HK-2 (cell line): ENCODE data around the gene TSHZ2.
"Not testable (repeated sequence)": the region's sequence is repeated elsewhere in the genome, so short reads cannot be mapped to it uniquely, and the experiment has no call there.

ENCODE experiments used
- DNase-seq: peaks from one replicate; pipeline ENCODE4 v3.0.0-alpha.2; 2018; ENCODE audit not compliant: unreplicated experiment

The TSHZ2 gene

DNA sequence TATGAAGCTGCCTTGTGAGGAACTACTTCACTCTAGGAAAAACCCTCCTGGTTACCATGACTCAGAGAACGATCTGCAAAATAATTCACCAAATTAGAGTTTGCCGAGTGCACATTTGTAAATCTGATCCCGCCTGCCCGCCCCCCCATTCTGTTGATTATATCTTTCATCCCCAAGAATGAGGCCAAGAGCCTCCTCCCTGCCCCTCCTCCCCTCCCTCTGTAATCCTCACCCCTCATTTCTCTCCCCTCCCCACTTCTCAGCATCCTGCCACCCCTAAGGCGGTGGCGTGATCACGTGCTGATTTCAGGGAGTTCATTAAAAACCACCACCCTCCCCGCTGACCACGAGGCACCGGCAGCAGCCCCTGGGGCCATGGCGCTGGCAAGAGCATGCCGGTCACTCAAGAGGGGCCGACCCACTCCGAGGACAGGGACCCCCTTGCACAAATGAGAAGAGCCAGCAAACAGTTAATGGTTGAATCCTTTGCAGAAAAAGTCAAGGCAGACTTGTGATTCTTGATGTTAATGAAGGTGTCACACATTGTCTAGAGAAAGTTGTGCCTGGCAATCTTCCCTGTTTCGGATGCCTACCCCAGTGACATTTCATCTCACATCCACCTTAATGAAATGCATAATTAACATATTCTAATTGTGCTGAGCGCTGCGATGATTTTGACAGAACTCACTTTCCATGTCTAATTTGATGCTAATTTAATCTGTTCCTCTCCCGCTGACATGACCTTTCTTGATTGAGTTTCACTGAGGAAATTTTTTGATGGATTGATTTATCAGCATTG lies 373.6 kb downstream of the TSHZ2 start:
- DNase-seq: no peak

DNA sequence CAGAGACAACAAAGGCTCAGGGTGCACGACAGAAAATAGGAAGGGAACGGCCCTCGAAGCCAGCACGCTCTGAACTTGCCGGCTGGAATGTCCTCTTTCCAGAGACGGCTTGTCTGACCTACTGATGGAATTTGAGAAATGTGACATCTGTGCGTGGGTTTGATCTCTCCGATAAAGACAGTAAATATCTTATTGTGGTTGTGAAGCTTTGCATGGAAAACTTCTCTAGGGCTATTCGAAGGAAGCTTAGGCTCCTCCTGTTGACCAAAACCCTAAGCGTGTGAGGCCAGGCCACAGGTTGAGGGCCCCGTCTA lies 374.1 kb downstream of the TSHZ2 start:
- DNase-seq: no peak

DNA sequence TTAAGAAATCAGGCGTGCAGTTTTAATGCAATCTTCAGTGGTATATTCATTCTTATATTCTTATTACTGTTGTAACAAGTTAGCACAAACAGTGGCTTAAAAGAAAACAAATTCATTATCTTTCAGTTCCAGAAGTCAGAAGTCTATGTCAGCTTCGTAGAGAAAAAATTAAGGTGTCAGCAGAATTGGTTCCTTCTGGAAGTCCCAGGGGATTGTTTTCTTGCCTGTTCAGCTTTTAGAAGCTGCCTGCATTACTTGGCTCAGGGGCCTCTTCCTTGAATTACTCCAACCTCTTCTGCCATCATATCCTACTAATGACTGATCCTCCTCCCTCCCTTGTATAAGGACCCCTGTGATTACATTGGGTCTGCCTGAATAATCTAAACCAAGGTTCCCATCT lies 377.6 kb downstream of the TSHZ2 start:
- DNase-seq: no peak

DNA sequence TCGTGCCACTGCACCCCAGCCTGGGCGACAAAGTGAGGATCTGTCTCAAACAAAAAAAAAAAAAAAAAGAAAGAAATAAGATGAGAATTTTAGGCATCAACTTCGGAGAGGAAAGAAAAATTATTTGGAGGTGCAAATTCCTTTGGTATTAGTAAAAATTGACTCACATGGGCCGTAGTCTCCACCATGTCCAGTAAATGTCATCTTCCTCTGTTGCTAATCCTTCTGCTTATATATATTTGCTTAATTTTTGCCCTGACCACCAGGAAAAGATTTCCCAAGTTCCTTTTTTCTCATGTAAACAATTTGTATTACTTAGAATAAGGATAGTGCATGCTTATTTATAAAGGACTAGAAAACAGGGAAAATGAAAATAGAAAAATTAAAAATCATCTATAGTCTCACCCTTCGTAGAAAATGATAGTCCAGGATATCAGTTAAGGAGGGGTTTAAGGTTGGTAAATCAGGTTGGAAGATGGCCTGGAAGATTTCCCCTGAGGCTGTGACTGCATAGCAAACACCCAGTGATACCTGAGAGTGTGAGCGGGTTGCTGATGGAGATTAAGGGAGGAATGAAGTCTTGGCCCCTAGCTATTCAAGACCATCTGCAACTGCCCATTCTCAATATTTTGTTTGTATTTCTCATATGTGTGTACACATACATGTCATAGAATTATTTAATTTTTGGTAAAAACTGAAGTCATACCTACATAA lies 380.7 kb downstream of the TSHZ2 start:
- DNase-seq: no peak

DNA sequence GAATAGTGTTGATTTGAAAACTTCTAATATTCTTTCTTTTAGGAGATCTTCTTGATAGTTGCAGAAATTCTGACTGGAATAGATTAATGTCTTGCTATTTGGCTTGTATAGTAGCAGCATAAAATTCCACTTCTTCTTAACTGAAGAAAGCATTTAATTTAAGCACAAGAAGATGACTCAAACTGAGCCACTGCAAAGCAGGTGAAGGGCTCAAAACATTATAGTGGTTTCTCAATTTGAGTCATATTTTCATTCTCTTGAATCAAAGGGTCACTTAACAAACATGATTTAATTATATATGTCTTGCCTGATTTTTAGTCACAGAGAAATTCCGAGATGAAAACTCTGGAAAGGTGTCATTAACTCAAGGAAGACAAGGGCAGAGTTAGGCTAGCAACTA lies 382.2 kb downstream of the TSHZ2 start:
- DNase-seq: no peak

DNA sequence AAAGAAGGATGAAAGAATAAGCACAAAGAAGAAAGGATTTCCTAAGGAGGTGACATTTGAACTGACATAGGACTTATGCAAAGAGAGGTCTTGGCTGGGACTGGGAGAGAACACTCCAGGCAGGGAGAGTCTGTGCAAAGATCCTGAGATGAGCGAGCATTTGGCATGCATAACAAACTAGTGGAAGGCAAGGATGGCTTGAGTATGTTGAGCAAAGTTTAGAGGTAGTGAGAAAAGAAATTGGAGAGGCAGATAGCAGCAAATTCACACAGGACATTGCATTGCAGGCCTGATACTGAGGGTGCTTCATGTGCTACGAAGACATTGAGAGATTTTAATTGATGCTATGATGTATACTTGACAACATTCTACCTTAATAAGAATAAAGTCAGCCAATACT lies 383.6 kb downstream of the TSHZ2 start:
- no peak for DNase-seq

DNA sequence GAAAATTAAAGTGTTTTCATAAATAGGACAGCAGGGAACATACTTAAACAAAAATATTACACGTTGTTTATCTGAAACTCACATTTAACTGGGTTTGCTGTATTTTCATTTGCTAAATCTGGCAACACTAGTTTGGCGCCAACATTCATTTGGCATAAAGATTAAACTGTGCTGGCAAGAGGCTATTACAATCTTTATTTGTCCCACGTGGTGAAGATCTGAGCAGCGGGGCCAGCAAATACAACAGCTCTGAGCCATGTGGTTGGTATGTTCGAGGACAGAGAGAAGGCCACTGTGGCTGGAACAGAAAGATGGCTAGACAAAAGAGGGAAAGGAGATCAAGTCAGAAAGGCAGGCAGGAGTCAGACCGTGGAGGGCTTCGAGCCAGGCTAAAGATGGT lies 387.3 kb downstream of the TSHZ2 start:
- no peak for DNase-seq

DNA sequence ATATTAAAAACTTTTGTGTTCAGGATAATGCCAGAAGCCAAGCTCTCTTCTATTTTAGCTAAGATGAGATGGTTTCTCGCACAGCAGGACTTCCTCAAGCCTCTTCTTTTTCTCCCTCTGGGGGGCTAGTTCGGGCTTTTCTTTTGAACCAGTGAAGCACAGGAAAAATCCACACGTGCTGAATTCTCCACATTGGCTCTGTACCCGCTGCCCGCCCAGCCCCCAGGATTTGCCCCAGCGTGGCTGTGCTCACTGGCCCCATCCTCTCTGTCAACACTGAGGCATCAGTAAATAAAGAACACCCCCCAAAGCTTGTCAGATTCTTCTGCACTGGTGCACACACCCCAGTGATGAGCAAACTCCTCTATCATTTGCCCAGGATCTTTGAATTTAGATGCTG lies 388.7 kb downstream of the TSHZ2 start:
- DNase-seq: no peak

DNA sequence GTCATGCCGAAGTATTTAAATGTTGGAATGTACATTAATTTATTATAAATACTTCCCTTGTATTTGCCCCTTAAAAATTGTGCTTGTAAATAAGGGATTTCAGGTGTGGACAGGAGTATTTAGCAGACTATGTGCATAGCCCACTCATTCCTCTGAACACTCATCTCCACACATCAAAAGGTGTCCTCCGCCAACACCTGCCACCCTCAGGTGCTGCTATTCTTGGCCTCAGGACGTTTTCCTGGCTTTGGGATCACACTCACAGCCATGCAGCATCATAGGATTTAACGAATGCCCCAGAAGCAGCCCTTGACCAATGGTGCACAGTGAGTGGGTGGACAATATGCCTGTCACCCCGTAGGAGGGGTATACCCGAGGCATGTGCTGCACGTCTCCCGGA lies 390.6 kb downstream of the TSHZ2 start:
- DNase-seq: no peak

DNA sequence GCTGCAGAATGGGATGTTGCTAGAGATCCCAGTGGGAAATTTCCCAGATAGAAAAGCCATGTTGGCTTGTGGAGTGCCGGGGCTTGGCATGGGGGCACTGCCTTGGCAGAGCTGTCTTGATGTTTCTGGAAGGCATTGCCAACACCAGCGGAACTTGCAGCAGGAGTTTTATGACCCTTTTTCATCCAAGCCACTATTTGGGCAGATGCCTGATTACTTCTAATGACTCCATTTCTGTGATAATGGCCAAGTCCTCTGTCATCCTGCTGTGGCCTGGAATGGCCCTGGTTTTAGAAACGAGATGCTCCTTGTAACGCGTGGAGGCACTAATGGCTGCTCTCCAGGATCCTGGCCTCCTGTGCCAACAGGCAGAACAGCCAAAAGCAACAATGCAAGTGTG lies 392.5 kb downstream of the TSHZ2 start:
- no peak for DNase-seq

DNA sequence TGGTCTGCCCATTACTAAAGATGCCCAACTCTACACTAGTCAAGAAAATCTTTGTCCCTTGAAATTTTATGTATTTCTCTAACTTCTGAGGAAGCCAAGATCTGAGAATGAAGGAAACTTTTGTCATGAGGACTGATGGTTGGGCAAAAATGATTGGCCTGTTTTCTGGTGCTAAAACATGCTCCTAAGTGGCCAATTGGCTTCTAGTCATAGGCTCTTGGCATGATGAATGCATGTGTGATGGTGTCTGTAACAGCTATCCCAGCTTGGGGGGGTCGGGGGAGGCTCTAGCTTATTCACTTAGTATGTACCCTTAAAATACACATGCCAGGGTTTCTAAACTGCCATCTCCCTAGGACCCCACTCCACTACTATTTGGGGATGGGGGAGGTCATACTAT lies 392.9 kb downstream of the TSHZ2 start:
- no peak for DNase-seq

DNA sequence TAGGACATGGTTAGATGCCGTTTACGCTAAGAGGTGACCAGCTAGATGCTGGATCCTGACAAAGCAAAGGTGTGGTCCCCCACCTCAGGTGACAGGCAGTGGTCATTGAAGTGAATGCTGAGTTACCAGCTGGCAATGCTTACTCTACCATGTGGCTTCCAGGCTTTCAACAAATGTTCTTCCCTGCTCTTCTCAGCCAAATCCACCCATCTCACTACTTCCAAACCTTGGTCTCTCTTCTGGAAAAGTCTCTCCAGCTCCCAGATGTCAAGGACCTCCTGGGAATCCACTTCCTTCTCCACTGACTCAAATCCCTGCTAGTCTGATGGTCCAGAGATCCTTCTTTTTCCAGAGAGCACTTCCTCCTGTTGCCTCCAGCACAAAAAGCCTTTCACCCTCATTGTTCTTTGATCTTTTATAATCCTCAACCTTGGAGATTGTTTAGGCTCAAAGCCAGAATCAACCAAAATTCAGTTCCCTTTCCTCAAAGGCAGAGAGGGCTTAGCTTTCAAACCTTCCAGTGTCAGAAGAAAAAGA lies 393.4 kb downstream of the TSHZ2 start:
- no peak for DNase-seq

DNA sequence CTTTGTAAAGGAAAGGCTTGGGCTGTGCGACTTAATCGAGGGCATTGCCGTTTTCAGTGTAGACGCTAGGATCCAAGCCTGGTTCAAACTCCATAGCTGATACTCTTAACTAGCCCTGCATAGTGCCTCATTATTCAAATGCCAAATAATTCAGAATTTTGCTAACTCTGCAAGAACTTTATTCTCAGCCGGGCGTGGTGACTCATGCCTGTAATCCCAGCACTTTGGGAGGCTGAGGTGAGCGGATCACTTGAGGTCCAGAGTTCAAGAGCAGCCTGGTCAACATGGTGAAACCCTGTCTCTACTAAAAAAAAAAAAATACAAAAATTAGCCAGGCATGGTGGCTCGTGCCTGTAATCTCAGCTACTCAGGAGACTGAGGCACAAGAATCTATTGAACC lies 394.8 kb downstream of the TSHZ2 start:
- not testable (repeated sequence) for DNase-seq

DNA sequence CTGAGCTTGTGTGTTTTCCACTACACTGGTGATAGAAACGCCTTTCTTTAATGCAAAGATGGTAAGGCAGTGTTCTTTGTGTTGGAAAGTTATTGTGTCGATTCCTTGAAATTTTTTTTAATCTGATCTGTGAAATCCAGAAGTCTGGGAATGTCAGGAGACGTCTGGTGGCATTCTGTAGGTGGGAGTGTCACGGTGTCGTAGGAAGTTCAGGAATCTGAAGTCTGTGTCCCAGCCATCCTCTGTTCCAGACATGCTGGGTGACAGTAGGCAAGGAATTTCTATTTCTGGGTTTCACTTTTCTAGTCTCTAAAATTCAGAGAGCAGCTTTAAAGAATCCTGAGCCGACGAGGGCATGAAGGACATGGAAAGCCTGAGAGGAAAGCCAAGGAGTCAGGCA lies 397.7 kb downstream of the TSHZ2 start:
- DNase-seq: no peak

DNA sequence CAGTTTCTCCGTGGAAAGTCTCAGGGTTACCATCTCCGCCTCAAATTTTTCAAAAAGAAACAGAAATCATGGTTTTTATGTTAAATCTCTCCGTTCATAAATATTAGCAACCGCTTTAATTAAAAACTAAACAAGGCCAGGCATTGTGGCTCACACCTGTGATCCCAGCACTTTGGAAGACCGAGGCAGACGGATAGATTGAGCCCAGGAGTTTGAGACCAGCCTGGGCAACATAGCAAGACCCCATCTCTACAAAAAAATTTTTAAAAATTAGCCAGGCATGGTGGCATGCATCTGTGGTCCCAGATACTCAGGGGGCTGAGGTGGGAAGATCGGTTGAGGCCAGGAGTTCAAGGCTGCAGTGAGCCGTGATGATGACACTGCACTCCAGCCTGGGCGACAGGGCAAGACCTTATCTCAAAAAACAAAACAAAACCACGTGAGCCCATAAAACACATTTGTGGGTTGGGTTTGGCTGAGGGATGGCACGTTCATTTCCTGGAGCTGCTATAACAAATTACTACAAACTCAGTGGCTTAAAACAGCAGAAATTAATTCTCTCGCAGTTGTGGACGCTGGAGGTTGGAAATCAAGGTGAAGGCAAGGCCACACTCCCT lies 398.3 kb downstream of the TSHZ2 start:
- no peak for DNase-seq

DNA sequence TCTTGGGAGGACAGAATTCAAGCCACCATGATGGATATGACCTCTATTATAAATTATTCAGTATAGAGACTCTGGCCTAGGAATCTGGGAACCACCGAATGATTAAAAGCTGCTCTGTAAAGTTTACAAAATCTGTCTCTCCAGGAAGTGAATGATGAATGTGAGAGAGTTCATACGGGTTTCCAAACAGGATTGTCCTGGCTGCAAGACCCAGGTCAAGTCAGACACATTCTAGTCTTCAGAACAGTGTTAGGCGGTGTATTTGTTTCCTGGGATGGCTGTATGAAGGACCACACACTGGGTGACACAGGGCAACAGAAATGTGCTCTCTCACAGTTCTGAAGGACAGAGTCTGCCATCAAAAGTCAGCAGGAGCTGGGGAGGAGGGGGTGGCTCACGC lies 399.1 kb downstream of the TSHZ2 start:
- DNase-seq: no peak

DNA sequence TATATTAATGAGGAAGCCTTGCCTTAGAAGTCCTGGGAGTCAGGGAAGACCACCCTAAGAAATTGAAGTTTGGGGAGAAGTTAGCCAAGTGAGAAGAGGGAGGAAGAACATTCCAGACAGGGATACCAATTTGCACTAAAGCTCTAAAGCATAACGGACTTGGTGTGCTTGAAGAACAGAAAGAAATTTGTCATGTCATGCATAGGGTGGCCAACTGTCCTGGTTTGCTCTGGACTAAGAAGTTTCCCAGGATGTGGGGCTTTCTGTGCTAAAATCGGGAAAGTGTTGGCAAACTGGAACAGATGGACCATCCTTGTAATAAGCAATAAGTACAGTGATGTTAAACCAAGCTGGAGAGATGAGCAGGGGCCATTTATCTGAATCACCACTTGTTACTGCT lies 403.9 kb downstream of the TSHZ2 start:
- DNase-seq: no peak

DNA sequence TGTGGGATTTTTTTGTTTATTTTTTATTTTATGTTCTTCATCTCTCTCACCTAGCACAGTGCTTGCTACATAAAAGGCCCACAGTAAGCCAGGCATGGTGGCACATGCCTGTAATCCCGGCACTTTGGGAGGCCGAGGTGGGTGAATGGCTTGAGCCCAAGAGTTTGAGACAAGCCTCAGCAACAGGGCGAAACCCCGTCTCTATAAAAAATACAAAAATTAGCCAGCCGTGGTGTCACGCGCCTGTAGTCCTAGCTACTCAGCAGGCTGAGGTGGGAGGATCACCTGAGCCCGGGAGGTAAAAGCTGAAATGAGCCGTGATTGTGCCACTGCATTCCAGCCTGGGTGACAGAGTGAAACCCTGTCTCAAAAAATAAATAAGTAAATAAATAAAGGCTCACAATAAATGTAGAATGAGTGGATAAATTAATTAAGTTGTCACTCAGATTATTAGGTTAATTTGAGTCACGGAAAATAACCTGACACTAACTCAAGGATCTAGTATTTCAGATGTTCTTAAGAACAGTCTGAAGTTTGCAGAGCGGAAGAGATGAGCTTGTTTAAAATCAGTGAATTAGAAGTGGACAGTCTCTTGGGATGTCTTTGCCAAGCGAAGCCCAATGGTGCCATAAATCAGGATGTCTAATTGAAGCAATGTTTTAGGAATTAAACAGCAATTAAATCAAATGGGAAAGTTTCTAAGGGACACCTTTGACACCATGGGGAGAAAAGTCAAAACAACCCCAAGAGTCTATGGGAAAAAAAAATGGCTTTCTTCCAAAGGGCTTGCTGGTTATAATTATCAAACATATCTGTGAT lies 407.1 kb downstream of the TSHZ2 start:
- DNase-seq: no peak

DNA sequence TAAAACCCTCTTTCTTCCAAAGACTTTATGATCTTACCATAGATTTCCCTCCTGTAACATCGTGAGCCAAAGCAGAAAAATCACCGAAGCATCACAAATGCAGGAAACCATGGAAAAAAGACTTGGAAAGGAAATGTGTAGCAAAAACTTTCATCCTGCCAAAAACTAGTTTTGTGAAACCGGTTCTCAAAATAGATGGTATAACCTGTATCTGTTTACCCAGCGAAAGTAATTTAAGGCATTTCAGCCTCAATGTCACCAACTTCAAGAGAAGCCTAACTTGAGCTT lies 407.6 kb downstream of the TSHZ2 start:
- DNase-seq: no peak

DNA sequence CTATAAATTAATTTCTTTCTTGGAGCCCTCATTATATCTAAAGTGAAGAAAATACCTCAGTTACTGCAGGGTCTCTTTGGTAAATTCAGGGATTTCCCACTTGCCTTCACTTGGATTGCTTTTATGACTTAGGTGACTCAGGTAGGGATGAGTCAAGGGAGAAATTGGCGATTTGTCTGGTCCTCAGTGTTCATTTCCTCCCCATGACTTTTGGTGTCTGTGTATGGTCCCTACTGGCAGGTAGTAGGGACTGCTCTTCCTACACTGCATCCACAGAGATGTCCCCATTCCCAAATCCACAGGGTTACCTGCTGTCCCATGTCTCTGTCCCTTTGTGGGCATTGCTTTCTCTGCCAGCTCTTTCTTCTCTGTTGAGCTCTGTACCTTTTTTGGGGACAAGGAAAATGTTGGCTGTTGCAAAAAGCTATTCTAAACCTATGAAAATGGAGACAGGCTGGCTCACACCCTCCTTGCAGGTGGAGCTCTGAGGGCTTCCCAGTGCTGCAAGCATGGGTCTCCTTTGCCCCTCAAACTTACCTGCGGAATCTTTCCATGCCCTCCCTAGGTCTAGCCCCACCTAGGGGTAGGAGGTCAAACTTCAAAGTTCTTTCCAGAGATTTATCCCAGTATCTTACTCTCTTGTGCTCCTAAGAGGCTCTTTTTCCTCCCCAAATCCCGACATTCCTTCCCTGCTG lies 409.6 kb downstream of the TSHZ2 start:
- DNase-seq: no peak

DNA sequence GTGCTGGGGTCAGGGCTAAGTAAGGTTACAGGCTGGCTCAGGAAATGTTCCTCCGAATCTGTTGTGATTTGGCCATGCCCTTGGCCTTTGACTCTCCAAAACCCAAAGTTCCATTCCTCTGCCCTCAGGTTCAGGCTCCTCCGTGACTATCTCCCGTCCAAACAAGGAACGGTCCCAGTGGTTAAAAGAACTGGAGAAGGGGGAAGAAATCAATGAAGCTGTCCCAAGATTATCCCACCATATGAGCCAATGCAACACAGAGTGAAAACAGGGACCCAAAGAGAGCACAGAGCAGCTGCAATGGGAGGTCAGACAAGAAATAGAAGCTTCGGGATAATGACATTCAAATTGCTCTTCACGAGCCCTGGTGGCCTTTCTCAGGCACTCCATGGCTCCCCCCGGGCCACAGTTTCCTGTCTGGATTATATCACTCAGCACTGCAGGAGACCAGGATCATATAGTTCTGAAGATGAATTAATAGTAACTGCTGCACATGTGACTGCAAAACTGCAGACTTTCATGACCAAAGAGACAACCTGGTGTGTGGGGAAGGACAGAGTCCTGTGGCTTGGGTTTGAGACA lies 410.2 kb downstream of the TSHZ2 start:
- no peak for DNase-seq
